HL-60 (cell line): ENCODE data around the gene XAGE2.

Experiments
- CTCF ChIP-seq: IDR thresholded peaks from one replicate; pipeline ENCODE4 v1.5.1; 2011; ENCODE audit warnings: low read length, control low read depth, inconsistent platforms; ENCODE audit not compliant: insufficient read depth
- GABPA ChIP-seq: IDR thresholded peaks from 2 replicates; pipeline ENCODE4 v1.6.1; 2012; ENCODE audit warnings: low read depth
- POLR2AphosphoS5 ChIP-seq: IDR thresholded peaks from 2 replicates; pipeline ENCODE4 v1.6.1; 2012; ENCODE audit warnings: low read depth
- SPI1 ChIP-seq: IDR thresholded peaks from 2 replicates; pipeline ENCODE4 v1.6.1; 2012; ENCODE audit warnings: low read depth, mild to moderate bottlenecking, borderline replicate concordance
- TF ChIP-seq, protein P1 (sequence below): IDR thresholded peaks from 2 replicates; pipeline ENCODE4 v1.6.1; 2012; ENCODE audit warnings: low read depth; ENCODE audit not compliant: insufficient replicate concordance

- TF ChIP-seq CTCF (no peak), POLR2AphosphoS5 (no peak), GABPA (no peak), SPI1 (no peak)
- TF ChIP-seq, protein P1, sequence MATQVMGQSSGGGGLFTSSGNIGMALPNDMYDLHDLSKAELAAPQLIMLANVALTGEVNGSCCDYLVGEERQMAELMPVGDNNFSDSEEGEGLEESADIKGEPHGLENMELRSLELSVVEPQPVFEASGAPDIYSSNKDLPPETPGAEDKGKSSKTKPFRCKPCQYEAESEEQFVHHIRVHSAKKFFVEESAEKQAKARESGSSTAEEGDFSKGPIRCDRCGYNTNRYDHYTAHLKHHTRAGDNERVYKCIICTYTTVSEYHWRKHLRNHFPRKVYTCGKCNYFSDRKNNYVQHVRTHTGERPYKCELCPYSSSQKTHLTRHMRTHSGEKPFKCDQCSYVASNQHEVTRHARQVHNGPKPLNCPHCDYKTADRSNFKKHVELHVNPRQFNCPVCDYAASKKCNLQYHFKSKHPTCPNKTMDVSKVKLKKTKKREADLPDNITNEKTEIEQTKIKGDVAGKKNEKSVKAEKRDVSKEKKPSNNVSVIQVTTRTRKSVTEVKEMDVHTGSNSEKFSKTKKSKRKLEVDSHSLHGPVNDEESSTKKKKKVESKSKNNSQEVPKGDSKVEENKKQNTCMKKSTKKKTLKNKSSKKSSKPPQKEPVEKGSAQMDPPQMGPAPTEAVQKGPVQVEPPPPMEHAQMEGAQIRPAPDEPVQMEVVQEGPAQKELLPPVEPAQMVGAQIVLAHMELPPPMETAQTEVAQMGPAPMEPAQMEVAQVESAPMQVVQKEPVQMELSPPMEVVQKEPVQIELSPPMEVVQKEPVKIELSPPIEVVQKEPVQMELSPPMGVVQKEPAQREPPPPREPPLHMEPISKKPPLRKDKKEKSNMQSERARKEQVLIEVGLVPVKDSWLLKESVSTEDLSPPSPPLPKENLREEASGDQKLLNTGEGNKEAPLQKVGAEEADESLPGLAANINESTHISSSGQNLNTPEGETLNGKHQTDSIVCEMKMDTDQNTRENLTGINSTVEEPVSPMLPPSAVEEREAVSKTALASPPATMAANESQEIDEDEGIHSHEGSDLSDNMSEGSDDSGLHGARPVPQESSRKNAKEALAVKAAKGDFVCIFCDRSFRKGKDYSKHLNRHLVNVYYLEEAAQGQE = no peak
Observed at GRCh38 chrX:52355108-52355507, 13.7 kb upstream of the XAGE2 start.
